ENCODE results near the gene ACTA1. TPM values are rescaled to one million over a fixed set of nuclear protein-coding genes. Genes with fewer than 3 reads are reported as not detected.

Gene ACTA1
- total RNA-seq, 5 donors from 2014 or later (not counting 1 experiment from before 2014, with no cell fraction given) = 0.32 TPM; not detected in 4

DNA sequence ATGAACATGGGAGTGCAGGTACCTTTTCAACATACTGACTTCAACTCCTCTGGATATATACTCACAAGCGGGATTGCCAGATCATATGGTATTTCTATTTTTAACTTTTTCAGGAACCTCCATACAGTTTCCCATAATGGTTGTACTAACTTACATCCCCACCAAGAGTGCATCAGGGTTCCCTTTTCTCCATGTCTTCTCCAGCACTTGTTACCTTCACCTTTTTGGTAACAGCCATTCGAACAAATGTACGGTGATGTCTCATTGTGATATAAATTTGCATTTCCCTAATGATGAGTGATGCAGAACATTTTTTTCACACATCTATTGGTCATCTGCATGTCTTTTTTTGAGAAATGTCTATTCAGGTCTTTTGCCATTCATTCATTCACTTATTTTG is 25.9 kb upstream of the ACTA1 start:
- Histone ChIP-seq H3K27ac (ENCODE audit: low read length) (no peak overlapping the region), H3K4me1 (ENCODE audit: control insufficient read depth in 1 of 2, extremely low read depth in 1 of 2, insufficient read depth in 2 of 2, low read length in 2 of 2) (no peaks in the 10 kb centered on the region), H3K36me3 (ENCODE audit: control insufficient read depth in 2 of 2, extremely low read depth in 1 of 2, insufficient read depth in 1 of 2, low read length in 1 of 2) (peaks cover 7 to 73% of the 10 kb centered on the region in 2 donors), H3K4me3 (ENCODE audit: control insufficient read depth in 1 of 2, extremely low read depth in 1 of 2, low read length in 1 of 2) (no peak overlapping the region), H3K27me3 (replicated peaks in 1 of 2; ENCODE audit: control insufficient read depth in 2 of 2, extremely low read depth in 1 of 2, insufficient read depth in 2 of 2, low read length in 1 of 2) (no peaks in the 10 kb centered on the region), H3K9me3 (no peaks in the 10 kb centered on the region)
- POLR2A ChIA-PET = no interaction called here
- DNase-seq (no peak), ATAC-seq (replicated peaks in 1 of 4) (no peak)
- Mint-ChIP-seq H3K36me3 (peaks cover 65% of the 10 kb centered on the region), H3K4me3 (no peak overlapping the region), H3K9me3 (no peaks in the 10 kb centered on the region), H3K27ac (no peak overlapping the region), H3K4me1 (peaks cover 2 to 7% (median 3%) of the 10 kb centered on the region in 3 donors), H3K27me3 (no peaks in the 10 kb centered on the region)
- CTCF ChIA-PET = interaction anchor here in 1 of 2 donors (0.6 kb wide), 1 partner anchor 781 kb away, joined by 3 read pairs; no protein-coding TSS in a partner anchor
- WGBS (ENCODE audit: insufficient coverage) = 100% methylated on average over 1 of the region's 3 CpGs

DNA sequence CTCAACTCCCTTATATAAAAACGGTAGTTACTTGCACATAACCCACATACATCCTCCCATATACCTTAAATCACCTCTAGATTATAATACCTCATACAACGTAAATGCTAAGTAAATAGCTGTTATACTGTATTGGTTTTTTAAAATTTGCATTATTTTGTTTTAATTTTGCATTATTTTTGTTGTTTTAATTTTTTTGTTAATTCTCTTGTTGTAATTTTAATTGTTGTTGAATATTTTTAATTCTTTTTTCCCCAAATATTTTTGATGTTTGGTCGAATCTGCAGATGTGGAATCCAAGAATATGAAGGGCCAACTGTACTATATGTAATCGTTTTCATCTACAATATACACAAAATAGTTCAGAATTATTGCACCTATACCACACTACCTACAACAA is 23.5 kb upstream of the ACTA1 start:
- Mint-ChIP-seq H3K36me3 (peaks cover 55% of the 10 kb centered on the region), H3K9me3 (no peaks in the 10 kb centered on the region), H3K27ac (no peak overlapping the region), H3K27me3 (no peaks in the 10 kb centered on the region), H3K4me1 (peaks cover 2 to 7% (median 3%) of the 10 kb centered on the region in 3 donors), H3K4me3 (no peak overlapping the region)
- H3K4me3 ChIP-seq (ENCODE audit: control insufficient read depth in 1 of 2, extremely low read depth in 1 of 2, low read length in 1 of 2) = no peak overlapping the region
- DNase-seq (no peak), ATAC-seq (replicated peaks in 1 of 4) (no peak)
- no peak overlapping the region for H3K27ac ChIP-seq (ENCODE audit: low read length)
- no CpG with 5 or more reads among the region's 4 CpGs for WGBS (ENCODE audit: insufficient coverage)
- H3K27me3 ChIP-seq (replicated peaks in 1 of 2; ENCODE audit: control insufficient read depth in 2 of 2, extremely low read depth in 1 of 2, insufficient read depth in 2 of 2, low read length in 1 of 2) = no peaks in the 10 kb centered on the region
- H3K4me1 ChIP-seq (ENCODE audit: control insufficient read depth in 1 of 2, extremely low read depth in 1 of 2, insufficient read depth in 2 of 2, low read length in 2 of 2) = no peaks in the 10 kb centered on the region
- H3K9me3 ChIP-seq = no peaks in the 10 kb centered on the region
- peaks cover 0 to 52% of the 10 kb centered on the region in 2 donors for H3K36me3 ChIP-seq (ENCODE audit: control insufficient read depth in 2 of 2, extremely low read depth in 1 of 2, insufficient read depth in 1 of 2, low read length in 1 of 2)
- POLR2A ChIA-PET = no interaction called here
- CTCF ChIA-PET = interaction anchor here in 1 of 2 donors (0.6 kb wide), 1 partner anchor 14 kb away, joined by 5 read pairs; no protein-coding TSS in a partner anchor

DNA sequence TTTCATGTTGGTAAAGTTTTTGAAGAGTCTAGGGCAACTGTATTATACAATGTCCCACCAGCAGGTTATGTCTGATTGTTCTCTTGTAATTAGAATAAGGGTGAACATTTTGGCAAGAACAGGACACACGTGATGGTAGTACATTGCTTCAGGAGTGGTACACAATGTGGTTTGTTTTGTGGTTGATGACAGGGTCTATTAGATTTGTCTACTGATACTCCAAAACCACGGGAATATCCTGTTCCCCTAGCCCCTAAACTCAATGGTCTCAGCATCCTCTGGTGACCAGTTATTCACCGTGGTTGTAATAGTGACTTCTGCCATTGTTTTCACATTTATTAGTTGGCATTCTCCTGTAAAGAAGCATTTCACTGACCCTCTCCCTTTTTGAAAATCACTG is 22.1 kb upstream of the ACTA1 start:
- peaks cover 0 to 46% of the 10 kb centered on the region in 2 donors for H3K36me3 ChIP-seq (ENCODE audit: control insufficient read depth in 2 of 2, extremely low read depth in 1 of 2, insufficient read depth in 1 of 2, low read length in 1 of 2)
- no peak overlapping the region for H3K4me3 ChIP-seq (ENCODE audit: control insufficient read depth in 1 of 2, extremely low read depth in 1 of 2, low read length in 1 of 2)
- Mint-ChIP-seq H3K27me3 (no peaks in the 10 kb centered on the region), H3K4me3 (no peak overlapping the region), H3K9me3 (no peaks in the 10 kb centered on the region), H3K36me3 (peaks cover 50% of the 10 kb centered on the region), H3K27ac (no peak overlapping the region), H3K4me1 (peaks cover 2 to 7% (median 3%) of the 10 kb centered on the region in 3 donors)
- ChIA-PET POLR2A (no interaction called here), CTCF (no interaction called here)
- no CpG with 5 or more reads among the region's 3 CpGs for WGBS (ENCODE audit: insufficient coverage)
- DNase-seq (no peak), ATAC-seq (replicated peaks in 1 of 4) (no peak)
- no peaks in the 10 kb centered on the region for H3K9me3 ChIP-seq
- H3K27me3 ChIP-seq (replicated peaks in 1 of 2; ENCODE audit: control insufficient read depth in 2 of 2, extremely low read depth in 1 of 2, insufficient read depth in 2 of 2, low read length in 1 of 2) = no peaks in the 10 kb centered on the region
- no peak overlapping the region for H3K27ac ChIP-seq (ENCODE audit: low read length)
- H3K4me1 ChIP-seq (ENCODE audit: control insufficient read depth in 1 of 2, extremely low read depth in 1 of 2, insufficient read depth in 2 of 2, low read length in 2 of 2) = no peaks in the 10 kb centered on the region

DNA sequence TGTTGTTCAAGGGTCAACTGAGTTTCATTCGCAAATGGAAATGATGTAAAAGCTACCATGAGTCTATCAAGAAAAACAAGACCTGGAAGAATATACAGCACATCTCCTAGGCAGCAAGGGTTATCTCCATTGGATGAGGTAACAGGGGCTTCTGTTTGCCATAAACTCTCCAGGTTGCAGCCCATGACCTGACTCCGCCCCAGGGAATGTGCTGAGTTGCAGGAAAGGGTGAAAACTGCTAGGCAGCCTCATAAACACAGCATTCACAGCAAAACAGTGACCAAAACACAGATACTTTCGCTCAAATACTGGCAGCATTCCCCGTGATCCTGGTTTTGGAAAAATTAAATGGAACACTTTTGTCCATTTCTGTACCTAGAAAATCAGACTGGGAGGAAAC is 20.2 kb upstream of the ACTA1 start:
- no peak overlapping the region for H3K27ac ChIP-seq (ENCODE audit: low read length)
- no peak for ATAC-seq (replicated peaks in 1 of 4)
- H3K27ac Mint-ChIP-seq = no peak overlapping the region
- H3K27me3 ChIP-seq (replicated peaks in 1 of 2; ENCODE audit: control insufficient read depth in 2 of 2, extremely low read depth in 1 of 2, insufficient read depth in 2 of 2, low read length in 1 of 2) = no peaks in the 10 kb centered on the region
- H3K4me3 Mint-ChIP-seq = no peak overlapping the region
- H3K4me1 ChIP-seq (ENCODE audit: control insufficient read depth in 1 of 2, extremely low read depth in 1 of 2, insufficient read depth in 2 of 2, low read length in 2 of 2) = no peaks in the 10 kb centered on the region
- ChIA-PET POLR2A (interaction anchor here in 1 of 2 donors (0.6 kb wide), 1 partner anchor 1237 kb away, joined by 3 read pairs; no protein-coding TSS in a partner anchor), CTCF (no interaction called here)
- peaks cover 0 to 30% of the 10 kb centered on the region in 2 donors for H3K36me3 ChIP-seq (ENCODE audit: control insufficient read depth in 2 of 2, extremely low read depth in 1 of 2, insufficient read depth in 1 of 2, low read length in 1 of 2)
- no peak overlapping the region for H3K4me3 ChIP-seq (ENCODE audit: control insufficient read depth in 1 of 2, extremely low read depth in 1 of 2, low read length in 1 of 2)
- no peaks in the 10 kb centered on the region for H3K9me3 Mint-ChIP-seq
- no peak for DNase-seq
- 96% methylated on average over 3 of the region's 4 CpGs for WGBS (ENCODE audit: insufficient coverage)
- no peaks in the 10 kb centered on the region for H3K9me3 ChIP-seq
- peaks cover 42% of the 10 kb centered on the region for H3K36me3 Mint-ChIP-seq
- no peaks in the 10 kb centered on the region for H3K27me3 Mint-ChIP-seq
- H3K4me1 Mint-ChIP-seq = peaks cover 2 to 7% (median 3%) of the 10 kb centered on the region in 3 donors

DNA sequence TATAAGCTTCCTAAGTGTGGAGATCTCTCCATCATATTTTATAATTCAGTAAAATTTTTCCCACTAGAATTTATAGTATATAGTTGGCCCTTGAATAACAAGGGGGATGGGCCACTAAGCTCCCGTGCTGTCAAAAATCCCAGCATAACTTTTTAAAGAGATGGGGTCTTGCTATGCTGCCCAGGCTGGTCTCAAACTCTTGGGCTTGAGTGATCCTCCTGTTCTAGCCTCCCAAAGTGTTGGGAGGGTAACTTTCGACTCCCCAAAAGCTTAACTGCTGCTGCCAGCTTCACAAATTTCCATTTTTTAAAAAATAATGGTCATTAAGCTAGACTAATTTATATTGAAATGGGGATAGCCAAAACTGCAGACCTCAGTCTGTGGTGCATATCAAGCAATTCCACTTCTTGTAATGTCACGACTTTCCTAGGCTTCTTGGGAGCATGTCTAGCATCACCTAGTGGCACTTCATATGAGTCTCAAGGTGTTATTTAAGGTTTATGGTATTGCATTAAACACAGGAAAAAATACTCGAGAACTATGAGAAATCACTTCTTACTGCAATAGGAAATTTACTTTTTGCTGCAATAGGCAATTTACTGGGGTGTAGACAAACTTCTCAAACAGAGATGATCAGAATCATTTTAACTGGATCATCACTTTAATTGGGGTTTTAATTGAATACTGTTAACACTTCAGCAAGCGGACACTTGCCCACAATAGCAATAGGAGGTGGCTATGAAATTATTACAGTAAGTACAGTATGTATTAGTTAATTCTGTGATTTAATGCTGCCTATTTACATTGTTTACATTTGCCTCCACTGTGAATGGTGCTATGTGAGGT is 19.3 kb upstream of the ACTA1 start:
- Mint-ChIP-seq H3K9me3 (no peaks in the 10 kb centered on the region), H3K36me3 (peaks cover 47% of the 10 kb centered on the region), H3K4me1 (peaks cover 2 to 7% (median 3%) of the 10 kb centered on the region in 3 donors), H3K27ac (no peak overlapping the region), H3K4me3 (no peak overlapping the region), H3K27me3 (no peaks in the 10 kb centered on the region)
- no peaks in the 10 kb centered on the region for H3K4me1 ChIP-seq (ENCODE audit: control insufficient read depth in 1 of 2, extremely low read depth in 1 of 2, insufficient read depth in 2 of 2, low read length in 2 of 2)
- CTCF ChIA-PET = interaction anchor here in 1 of 2 donors (0.5 to 1.1 kb wide), 3 partner anchors 63 to 763 kb away, joined by 3 read pairs; no protein-coding TSS in a partner anchor
- H3K27me3 ChIP-seq (replicated peaks in 1 of 2; ENCODE audit: control insufficient read depth in 2 of 2, extremely low read depth in 1 of 2, insufficient read depth in 2 of 2, low read length in 1 of 2) = no peaks in the 10 kb centered on the region
- no peaks in the 10 kb centered on the region for H3K9me3 ChIP-seq
- POLR2A ChIA-PET = interaction anchor here in 1 of 2 donors (0.6 kb wide), 1 partner anchor 23 kb away, joined by 4 read pairs; no protein-coding TSS in a partner anchor
- 100% methylated on average over 1 of the region's 5 CpGs for WGBS (ENCODE audit: insufficient coverage)
- ATAC-seq (replicated peaks in 1 of 4) (no peak), DNase-seq (peak in 1 of 35 experiments; percentile 11)
- H3K36me3 ChIP-seq (ENCODE audit: control insufficient read depth in 2 of 2, extremely low read depth in 1 of 2, insufficient read depth in 1 of 2, low read length in 1 of 2) = peaks cover 0 to 33% of the 10 kb centered on the region in 2 donors
- H3K4me3 ChIP-seq (ENCODE audit: control insufficient read depth in 1 of 2, extremely low read depth in 1 of 2, low read length in 1 of 2) = no peak overlapping the region
- H3K27ac ChIP-seq (ENCODE audit: low read length) = no peak overlapping the region

DNA sequence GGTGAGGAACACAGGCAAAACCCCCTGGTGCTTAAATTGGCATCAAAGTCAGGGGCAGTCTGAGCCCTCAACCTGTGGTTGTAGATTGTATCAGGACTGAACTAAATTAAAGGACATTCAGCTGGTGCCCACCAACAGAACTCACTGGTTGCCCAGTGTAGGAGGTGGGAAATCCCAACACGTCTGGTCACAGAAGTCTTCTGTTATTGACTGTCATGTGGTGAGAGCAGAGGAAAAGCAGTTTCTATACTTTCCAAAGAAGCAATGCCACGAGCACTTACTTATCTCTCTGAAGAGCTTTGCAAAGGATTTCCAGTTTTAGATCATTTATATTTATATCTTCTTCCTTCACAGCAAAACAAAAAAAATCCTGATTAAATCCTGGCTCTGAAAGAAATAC is 15.0 kb upstream of the ACTA1 start:
- Mint-ChIP-seq H3K9me3 (no peaks in the 10 kb centered on the region), H3K27me3 (no peaks in the 10 kb centered on the region), H3K27ac (no peak overlapping the region), H3K36me3 (peaks cover 42% of the 10 kb centered on the region), H3K4me3 (no peak overlapping the region), H3K4me1 (no peaks in the 10 kb centered on the region)
- no CpG with 5 or more reads among the region's 2 CpGs for WGBS (ENCODE audit: insufficient coverage)
- Histone ChIP-seq H3K27me3 (replicated peaks in 1 of 2; ENCODE audit: control insufficient read depth in 2 of 2, extremely low read depth in 1 of 2, insufficient read depth in 2 of 2, low read length in 1 of 2) (no peaks in the 10 kb centered on the region), H3K9me3 (no peaks in the 10 kb centered on the region), H3K36me3 (ENCODE audit: control insufficient read depth in 2 of 2, extremely low read depth in 1 of 2, insufficient read depth in 1 of 2, low read length in 1 of 2) (peaks cover 3 to 31% of the 10 kb centered on the region in 2 donors), H3K4me1 (ENCODE audit: control insufficient read depth in 1 of 2, extremely low read depth in 1 of 2, insufficient read depth in 2 of 2, low read length in 2 of 2) (no peaks in the 10 kb centered on the region), H3K4me3 (ENCODE audit: control insufficient read depth in 1 of 2, extremely low read depth in 1 of 2, low read length in 1 of 2) (no peak overlapping the region), H3K27ac (ENCODE audit: low read length) (no peak overlapping the region)
- ATAC-seq (replicated peaks in 1 of 4) (no peak), DNase-seq (no peak)
- ChIA-PET CTCF (no interaction called here), POLR2A (no interaction called here)
